Osteocyte (in vitro differentiated cells): Measurements from ENCODE around the gene STK11IP. TPM values are rescaled to one million over a fixed set of nuclear protein-coding genes. Genes with fewer than 3 reads are reported as not detected.

ENCODE experiments used
- DNase-seq: peaks from one replicate; pipeline ENCODE4 v3.0.0; 2021; ENCODE audit warnings: mixed read lengths; ENCODE audit not compliant: unreplicated experiment; ENCODE audit errors: extremely low spot score
- H3K27ac Mint-ChIP-seq: one replicate; pipeline ENCODE4 v1.8.0; 2021; ENCODE audit warnings: mild to moderate bottlenecking, mixed read lengths; ENCODE audit not compliant: unreplicated experiment
- H3K27me3 Mint-ChIP-seq: one replicate; pipeline ENCODE4 v1.8.0; 2021; ENCODE audit warnings: mixed read lengths; ENCODE audit not compliant: unreplicated experiment
- H3K36me3 Mint-ChIP-seq: one replicate; pipeline ENCODE4 v1.8.0; 2021; ENCODE audit warnings: mixed read lengths; ENCODE audit not compliant: unreplicated experiment
- H3K4me1 Mint-ChIP-seq: one replicate; pipeline ENCODE4 v1.8.0; 2021; ENCODE audit warnings: mixed read lengths; ENCODE audit not compliant: unreplicated experiment
- H3K4me3 Mint-ChIP-seq: one replicate; pipeline ENCODE4 v1.8.0; 2021; ENCODE audit warnings: mild to moderate bottlenecking, moderate library complexity, mixed read lengths; ENCODE audit not compliant: unreplicated experiment
- H3K9me3 Mint-ChIP-seq: one replicate; pipeline ENCODE4 v1.8.0; 2021; ENCODE audit warnings: mixed read lengths; ENCODE audit not compliant: unreplicated experiment
- CTCF ChIP-seq: fragments of 200-600 bp; sonication (generic); IDR thresholded peaks from 2 replicates; pipeline ENCODE4 v1.5.0; 2021; ENCODE audit warnings: antibody characterized with exemption, mild to moderate bottlenecking, moderate library complexity
- microRNA-seq: library from miRNA; unstranded; fragments of <30 nt; microRNA quantifications from one replicate; pipeline ENCODE4 v1.1.0, GENCODE V29; 2020; ENCODE audit not compliant: unreplicated experiment
- total RNA-seq: library from RNA; stranded (reverse); gene quantifications from 2 replicates; pipeline ENCODE4 v1.2.1, GENCODE V29; 2021

The STK11IP gene
- total RNA-seq, 1 donor from 2014 or later: 42.7 TPM

- peaks cover 6% of the 10 kb centered on the region for H3K9me3 Mint-ChIP-seq
- peaks cover 18% of the 10 kb centered on the region for H3K27me3 Mint-ChIP-seq
- DNase-seq: no peak
- H3K4me3 Mint-ChIP-seq: no peak overlapping the region
- no peaks in the 10 kb centered on the region for H3K36me3 Mint-ChIP-seq
- no peak overlapping the region for H3K27ac Mint-ChIP-seq
- no peak for TF ChIP-seq CTCF
- peaks cover 3% of the 10 kb centered on the region for H3K4me1 Mint-ChIP-seq
These were observed 64.9 kb downstream of the STK11IP start for GRCh38 chr2:219662566-219662965.

- peaks cover 15% of the 10 kb centered on the region for H3K27me3 Mint-ChIP-seq
- H3K9me3 Mint-ChIP-seq: peaks cover 6% of the 10 kb centered on the region
- no peak for TF ChIP-seq CTCF
- H3K4me3 Mint-ChIP-seq: no peak overlapping the region
- H3K4me1 Mint-ChIP-seq: peaks cover 3% of the 10 kb centered on the region
- DNase-seq: no peak
- H3K36me3 Mint-ChIP-seq: no peaks in the 10 kb centered on the region
- no peak overlapping the region for H3K27ac Mint-ChIP-seq
These were observed 65.6 kb downstream of the STK11IP start for GRCh38 chr2:219663116-219663762.

- Mint-ChIP-seq H3K36me3 (no peaks in the 10 kb centered on the region), H3K4me3 (no peak overlapping the region), H3K4me1 (peaks cover 3% of the 10 kb centered on the region)
These were observed 66.4 kb downstream of the STK11IP start for GRCh38 chr2:219664041-219664440.

GRCh38 chr2:219664944-219665343, 67.3 kb downstream of the STK11IP start:
- H3K27ac Mint-ChIP-seq: no peak overlapping the region
- no peak overlapping the region for H3K4me3 Mint-ChIP-seq
- no peaks in the 10 kb centered on the region for H3K36me3 Mint-ChIP-seq
- TF ChIP-seq CTCF: no peak
- H3K4me1 Mint-ChIP-seq: peaks cover 3% of the 10 kb centered on the region
- peaks cover 16% of the 10 kb centered on the region for H3K27me3 Mint-ChIP-seq
- peaks cover 6% of the 10 kb centered on the region for H3K9me3 Mint-ChIP-seq
- DNase-seq: no peak

More at GRCh38 chr2:219664041-219664440, 66.4 kb downstream of the STK11IP start:
- peaks cover 6% of the 10 kb centered on the region for H3K9me3 Mint-ChIP-seq
- no peak for TF ChIP-seq CTCF
- DNase-seq: no peak
- peaks cover 11% of the 10 kb centered on the region for H3K27me3 Mint-ChIP-seq
- H3K27ac Mint-ChIP-seq: no peak overlapping the region

GRCh38 chr2:219665926-219666325, 68.3 kb downstream of the STK11IP start:
- no peaks in the 10 kb centered on the region for H3K36me3 Mint-ChIP-seq
- H3K9me3 Mint-ChIP-seq: peaks cover 6% of the 10 kb centered on the region
- no peak for TF ChIP-seq CTCF
- DNase-seq: no peak
- H3K27ac Mint-ChIP-seq: no peak overlapping the region
- H3K4me1 Mint-ChIP-seq: peaks cover 3% of the 10 kb centered on the region
- H3K27me3 Mint-ChIP-seq: peaks cover 25% of the 10 kb centered on the region
- no peak overlapping the region for H3K4me3 Mint-ChIP-seq

Small RNAs within 50 kb of the gene (microRNA-seq; reads per million reads assigned to microRNA genes)
- not detected for gene MIR3132

Other genes with a start within 250 kb of the STK11IP start
- 58.1 and 73.2 TPM in 2 replicates for gene DNPEP, start 209.9 kb upstream of the STK11IP start, total RNA-seq
- not detected in 2 replicates for gene DES, start 179.5 kb upstream of the STK11IP start, total RNA-seq
- gene SPEG, start 163.0 kb upstream of the STK11IP start, total RNA-seq: 27.0 and 30.3 TPM in 2 replicates
- gene GMPPA, start 99.0 kb upstream of the STK11IP start, total RNA-seq: 41.4 and 42.5 TPM in 2 replicates
- gene ASIC4, start 83.4 kb upstream of the STK11IP start, total RNA-seq: 0.11 and 0.13 TPM in 2 replicates
- gene CHPF, start 54.0 kb upstream of the STK11IP start, total RNA-seq: 144 and 151 TPM in 2 replicates
- gene TMEM198, start 53.8 kb upstream of the STK11IP start, total RNA-seq: 5.3 and 6.7 TPM in 2 replicates
- gene OBSL1, start 26.3 kb upstream of the STK11IP start, total RNA-seq: 168 and 174 TPM in 2 replicates
- 1.2 and 1.4 TPM in 2 replicates for gene INHA, start 25.5 kb upstream of the STK11IP start, total RNA-seq
- 9.2 and 11.6 TPM in 2 replicates for gene SLC4A3, start 29.8 kb downstream of the STK11IP start, total RNA-seq